Stimulated activated CD4-positive, alpha-beta T cell treated with anti-CD3 and anti-CD28 coated beads, Interleukin-2, amount 100 ng/mL, for 24 hours (primary cell): Measurements from ENCODE around the gene ANKS3.
A peak's percentile ranks its signal among the peaks of the same experiment; 100 is the strongest.

ENCODE experiments used
- DNase-seq, 2 donors: peaks; one replicate each; pipeline ENCODE4 v3.0.0-alpha.2; 2020

ANKS3 gene

GRCh38 chr16:4683255-4684057, 50.6 kb downstream of the ANKS3 start:
- no peak for DNase-seq

- peak; percentile 46 to 59 for DNase-seq
Observed at GRCh38 chr16:4682616-4683254, 51.3 kb downstream of the ANKS3 start.

- no peak for DNase-seq
Observed at GRCh38 chr16:4682084-4682591, 51.9 kb downstream of the ANKS3 start.

GRCh38 chr16:4681471-4682083, 52.5 kb downstream of the ANKS3 start:
- DNase-seq = no peak

GRCh38 chr16:4680673-4681470, 53.2 kb downstream of the ANKS3 start:
- DNase-seq = no peak

- DNase-seq = peak in 1 of 2 donors; percentile 17
Observed at GRCh38 chr16:4679850-4680636, 54.0 kb downstream of the ANKS3 start.

- DNase-seq = no peak
Observed at GRCh38 chr16:4679156-4679849, 54.8 kb downstream of the ANKS3 start.

GRCh38 chr16:4678596-4678995, 55.5 kb downstream of the ANKS3 start:
- DNase-seq = no peak

- no peak for DNase-seq
Observed at GRCh38 chr16:4677994-4678393, 56.1 kb downstream of the ANKS3 start.

GRCh38 chr16:4677390-4677789, 56.7 kb downstream of the ANKS3 start:
- DNase-seq = no peak

GRCh38 chr16:4676831-4677230, 57.2 kb downstream of the ANKS3 start:
- DNase-seq = peak in 1 of 2 donors; percentile 16

- DNase-seq = peak; percentile 62 to 69
Observed at GRCh38 chr16:4675864-4676786, 57.9 kb downstream of the ANKS3 start.

- no peak for DNase-seq
Observed at GRCh38 chr16:4674926-4675530, 59.0 kb downstream of the ANKS3 start.

GRCh38 chr16:4673387-4674046, 60.6 kb downstream of the ANKS3 start:
- no peak for DNase-seq

- no peak for DNase-seq
Observed at GRCh38 chr16:4668313-4668960, 65.6 kb downstream of the ANKS3 start.

- no peak for DNase-seq
Observed at GRCh38 chr16:4667203-4667963, 66.7 kb downstream of the ANKS3 start.

GRCh38 chr16:4666537-4667202, 67.4 kb downstream of the ANKS3 start:
- no peak for DNase-seq
